ENCODE measurements around the gene NRF1. TPM values are rescaled to one million over a fixed set of nuclear protein-coding genes. Genes with fewer than 3 reads are reported as not detected.
"Not testable (repeated sequence)": the region's sequence is repeated elsewhere in the genome, so short reads cannot be mapped to it uniquely, and the experiment has no call there.

The NRF1 gene
- total RNA-seq, 2 donors from 2014 or later: 15.6 to 21.7 TPM

DNA sequence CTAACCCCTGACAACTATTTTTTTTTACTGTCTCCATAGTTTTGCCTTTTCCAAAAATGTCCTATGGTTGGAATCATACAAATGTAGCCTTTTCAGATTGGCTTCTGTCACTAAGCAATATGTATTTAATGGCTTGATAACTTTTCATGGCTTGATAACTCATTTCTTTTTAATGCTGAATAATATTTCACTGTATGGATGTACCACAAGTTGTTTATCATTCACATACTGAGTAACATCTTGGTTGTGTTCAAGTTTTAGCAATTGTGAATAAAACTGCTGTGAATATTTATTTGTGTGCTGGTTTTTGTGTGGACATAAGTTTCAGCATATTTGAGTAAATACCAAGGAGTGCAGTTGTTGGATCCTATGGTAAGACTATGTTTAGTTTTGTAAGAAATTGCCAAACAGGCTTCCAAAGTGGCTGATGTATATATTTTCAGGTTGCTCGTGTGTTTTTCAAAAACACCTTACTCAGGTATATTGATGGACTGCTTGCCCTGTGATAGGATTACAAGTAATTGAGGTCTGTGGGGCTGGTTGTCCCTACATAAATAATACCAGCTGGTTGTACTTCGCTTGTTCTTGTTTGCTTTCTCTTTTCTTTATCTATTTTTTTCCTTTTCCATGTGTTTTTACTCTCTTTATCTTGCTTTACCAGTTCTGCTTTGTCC is 23.0 kb downstream of the NRF1 start:
- no peaks in the 10 kb centered on the region for H3K9me3 Mint-ChIP-seq
- ATAC-seq (no peak), DNase-seq (ENCODE audit: low spot score in 2 of 2) (no peak)
- no peaks in the 10 kb centered on the region for H3K36me3 Mint-ChIP-seq
- H3K27ac Mint-ChIP-seq: peak overlapping the region in 1 of 2 donors; percentile 67

DNA sequence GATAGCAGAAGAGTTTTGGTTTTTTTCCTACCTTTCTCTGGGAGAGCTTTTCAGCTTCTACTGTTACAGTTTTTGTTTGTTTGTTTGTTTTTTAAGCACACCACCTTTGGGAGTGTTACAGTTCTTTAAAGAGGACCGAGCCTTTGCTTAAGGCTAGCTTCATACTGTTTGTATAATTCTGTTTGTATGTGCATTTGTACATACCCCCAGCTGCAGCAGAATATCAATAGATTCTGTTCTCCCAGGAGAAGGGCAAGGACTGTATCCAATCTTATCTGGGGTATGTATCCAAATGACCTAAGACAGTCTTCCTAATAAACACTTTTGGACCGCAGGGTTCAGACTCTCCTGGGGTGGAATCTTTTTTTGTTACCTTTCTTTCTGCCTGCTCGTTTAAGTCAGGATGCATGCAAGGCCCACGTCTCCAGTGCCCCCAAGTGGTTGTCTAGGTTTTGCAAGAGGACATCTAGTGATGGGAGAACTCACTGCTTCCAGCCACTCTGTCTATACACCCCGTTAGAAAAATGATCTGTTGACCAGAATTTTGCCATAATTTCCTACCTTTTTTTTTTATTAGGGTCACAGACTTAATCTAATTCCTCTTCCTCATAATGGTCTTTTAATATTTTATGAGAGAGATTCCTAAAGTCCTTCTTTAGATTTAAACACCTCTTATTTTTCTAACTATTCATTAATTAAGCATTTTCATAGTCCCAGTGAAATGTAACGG is 23.9 kb downstream of the NRF1 start:
- H3K36me3 Mint-ChIP-seq: no peaks in the 10 kb centered on the region
- DNase-seq (ENCODE audit: low spot score in 2 of 2): peak in 1 of 2 donors; percentile 67
- peak; percentile 92 to 96 for ATAC-seq
- peak overlapping the region; percentile 38 to 67 for H3K27ac Mint-ChIP-seq
- no peaks in the 10 kb centered on the region for H3K9me3 Mint-ChIP-seq

DNA sequence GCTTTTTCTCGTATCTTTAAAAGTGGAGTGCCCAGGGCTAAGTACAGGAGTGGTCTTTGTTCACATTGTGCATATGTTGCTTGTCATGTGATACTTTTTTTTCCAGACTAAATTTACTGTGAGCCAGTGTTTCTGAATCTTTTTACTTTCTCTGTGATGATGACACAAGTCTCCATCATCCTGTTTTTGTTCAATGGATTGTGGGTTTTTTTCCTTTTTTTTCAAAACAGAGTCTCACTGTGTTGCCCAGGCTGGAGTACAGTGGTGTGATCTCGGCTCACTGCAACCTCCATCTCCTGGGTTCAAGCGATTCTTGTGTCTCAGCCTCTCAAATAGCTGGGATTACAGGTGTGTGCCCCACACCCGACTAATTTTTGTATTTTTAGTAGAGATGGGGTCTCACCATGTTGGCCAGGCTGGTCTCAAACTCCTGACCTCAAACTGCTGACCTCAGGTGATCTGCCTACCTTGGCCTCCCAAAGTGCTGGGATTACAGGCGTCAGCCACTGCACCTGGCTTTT is 24.6 kb downstream of the NRF1 start:
- not testable (repeated sequence) for ATAC-seq; DNase-seq (ENCODE audit: low spot score in 2 of 2); H3K36me3 Mint-ChIP-seq; H3K27ac Mint-ChIP-seq; H3K9me3 Mint-ChIP-seq

DNA sequence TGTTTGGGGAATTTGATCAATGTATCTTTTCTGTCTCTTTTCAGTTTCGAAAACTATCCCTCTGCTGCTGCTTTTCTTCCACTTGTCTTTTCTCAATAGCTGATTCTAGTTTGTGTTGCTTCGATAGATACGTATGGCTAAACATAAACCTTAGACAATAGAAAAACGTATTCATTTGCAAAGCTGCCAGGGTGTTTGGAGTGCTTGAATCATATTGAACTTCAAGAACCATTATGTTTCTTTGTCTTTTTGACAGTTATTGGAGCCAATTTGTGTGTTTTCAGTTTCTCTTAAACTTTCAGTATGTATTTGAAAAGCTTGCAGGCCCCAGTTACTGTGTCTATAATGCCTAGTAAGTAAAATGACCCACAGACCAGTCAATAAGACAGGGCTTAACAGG is 25.1 kb downstream of the NRF1 start:
- no peaks in the 10 kb centered on the region for H3K9me3 Mint-ChIP-seq
- peak in 1 of 2 donors; percentile 17 for ATAC-seq
- H3K27ac Mint-ChIP-seq: no peak overlapping the region
- no peaks in the 10 kb centered on the region for H3K36me3 Mint-ChIP-seq
- DNase-seq (ENCODE audit: low spot score in 2 of 2): no peak

DNA sequence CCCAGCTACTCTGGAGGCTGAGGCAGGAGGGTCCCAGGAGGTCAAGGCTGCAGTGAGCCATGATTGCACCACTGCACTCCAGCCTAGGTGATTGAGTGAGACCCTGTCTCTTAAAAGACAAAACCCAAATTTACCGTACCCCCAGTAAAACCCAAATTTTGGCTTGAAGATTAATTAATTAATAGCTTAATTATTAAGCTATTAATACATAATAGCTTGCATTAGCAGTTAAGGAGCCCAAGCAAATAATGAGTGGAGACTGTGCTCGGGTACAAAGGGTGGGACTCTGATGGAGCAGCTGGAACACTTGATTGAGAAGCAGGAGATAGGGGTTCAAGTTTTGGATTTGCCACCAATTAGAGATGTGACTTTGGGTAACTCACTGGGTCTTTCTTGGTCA is 28.9 kb downstream of the NRF1 start:
- DNase-seq (ENCODE audit: low spot score in 2 of 2): no peak
- H3K9me3 Mint-ChIP-seq: no peaks in the 10 kb centered on the region
- H3K27ac Mint-ChIP-seq: no peak overlapping the region
- no peaks in the 10 kb centered on the region for H3K36me3 Mint-ChIP-seq
- ATAC-seq: no peak

DNA sequence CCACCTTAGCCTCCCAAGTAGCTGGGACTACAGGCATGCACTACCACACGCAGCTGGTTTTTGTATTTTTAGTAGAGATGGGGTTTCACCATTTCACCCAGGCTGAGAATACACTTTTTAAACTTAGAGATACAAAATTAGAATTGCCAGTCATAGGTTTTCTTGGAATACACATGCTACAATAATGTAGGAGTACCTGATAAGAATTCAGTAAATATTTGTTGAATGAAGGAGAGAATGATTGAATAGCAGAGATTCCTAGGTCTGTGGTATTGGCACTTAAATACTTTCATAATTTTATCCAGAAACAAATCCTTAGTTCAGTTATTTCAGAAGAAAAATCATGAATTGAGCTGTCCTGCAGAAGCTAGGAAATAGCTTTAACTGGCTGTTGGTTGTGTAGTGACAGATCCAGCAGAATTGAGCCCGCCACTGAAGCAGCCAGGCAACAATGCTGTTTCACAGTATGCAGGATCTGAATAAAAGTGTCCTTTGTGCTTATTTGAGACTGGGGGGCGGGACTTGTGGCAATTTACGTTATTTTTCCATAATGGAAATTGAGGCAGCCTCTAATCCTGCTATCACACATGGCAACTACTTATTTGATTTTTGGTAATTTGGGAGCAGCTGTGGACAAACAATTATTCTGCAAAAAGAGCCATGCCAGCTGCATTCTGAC is 31.5 kb downstream of the NRF1 start:
- DNase-seq (ENCODE audit: low spot score in 2 of 2) (no peak), ATAC-seq (no peak)
- Mint-ChIP-seq H3K9me3 (no peaks in the 10 kb centered on the region), H3K36me3 (peaks cover 0 to 6% of the 10 kb centered on the region in 2 donors), H3K27ac (no peak overlapping the region)

DNA sequence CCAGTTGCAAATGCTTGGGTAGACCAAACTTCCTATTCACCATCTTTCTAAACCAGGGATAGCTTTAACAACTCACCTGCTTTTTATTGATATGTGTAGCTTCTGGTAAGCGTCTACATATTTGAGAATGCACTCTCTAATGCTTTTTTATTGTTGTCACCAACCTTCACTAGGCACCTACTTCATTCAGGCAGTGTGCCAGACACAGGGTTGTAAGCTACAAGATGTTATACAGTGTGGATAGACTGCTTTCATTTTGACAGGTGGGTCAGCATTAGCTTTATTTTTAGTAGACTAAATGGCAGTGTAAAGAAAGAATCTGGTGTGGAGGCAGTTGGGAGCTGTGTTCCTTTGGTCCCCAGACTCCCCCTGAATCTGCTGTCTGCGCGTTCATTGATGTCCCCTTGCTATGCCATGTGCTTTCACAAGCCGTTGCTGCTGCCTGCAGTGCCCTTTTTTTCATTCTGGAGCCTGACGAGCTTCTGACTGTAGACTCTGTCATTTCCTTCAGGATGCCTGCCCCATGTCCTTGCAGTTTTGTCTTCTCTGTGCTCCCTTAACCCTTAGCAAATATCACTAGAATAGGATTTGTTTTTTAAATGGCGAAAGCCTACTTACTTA is 32.1 kb downstream of the NRF1 start:
- Mint-ChIP-seq H3K9me3 (no peaks in the 10 kb centered on the region), H3K27ac (peak overlapping the region in 1 of 2 donors; percentile 66), H3K36me3 (peaks cover 0 to 6% of the 10 kb centered on the region in 2 donors)
- no peak for ATAC-seq
- no peak for DNase-seq (ENCODE audit: low spot score in 2 of 2)

DNA sequence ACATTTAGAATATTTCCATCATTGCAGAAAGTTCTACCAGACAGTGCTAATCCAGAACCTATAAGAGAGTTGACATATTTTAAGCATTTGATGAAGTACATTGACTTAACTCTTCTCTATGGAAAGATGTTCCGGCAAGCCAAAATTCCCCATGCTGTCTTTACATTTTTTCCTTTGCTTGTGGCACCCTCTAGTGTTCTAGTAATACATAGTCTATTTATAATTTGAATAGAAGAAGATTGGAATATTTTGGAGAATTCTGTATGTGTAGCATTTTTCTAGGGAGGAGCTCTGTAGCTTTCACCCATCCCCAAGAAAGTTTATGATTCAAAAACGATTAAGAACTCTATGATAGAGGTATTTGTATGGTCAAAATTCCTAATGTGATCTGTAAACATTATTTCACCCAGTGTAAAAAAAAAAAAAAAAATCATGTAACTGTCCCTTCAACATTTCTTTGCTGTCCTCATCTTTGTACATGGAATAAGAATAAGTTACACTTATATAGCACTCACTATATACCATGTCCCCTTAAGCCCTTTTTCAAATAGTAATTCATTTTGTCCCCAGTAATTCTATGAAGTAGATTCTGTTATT is 33.2 kb downstream of the NRF1 start:
- peaks cover 0 to 6% of the 10 kb centered on the region in 2 donors for H3K36me3 Mint-ChIP-seq
- no peak for ATAC-seq
- H3K27ac Mint-ChIP-seq: no peak overlapping the region
- no peak for DNase-seq (ENCODE audit: low spot score in 2 of 2)
- H3K9me3 Mint-ChIP-seq: no peaks in the 10 kb centered on the region

DNA sequence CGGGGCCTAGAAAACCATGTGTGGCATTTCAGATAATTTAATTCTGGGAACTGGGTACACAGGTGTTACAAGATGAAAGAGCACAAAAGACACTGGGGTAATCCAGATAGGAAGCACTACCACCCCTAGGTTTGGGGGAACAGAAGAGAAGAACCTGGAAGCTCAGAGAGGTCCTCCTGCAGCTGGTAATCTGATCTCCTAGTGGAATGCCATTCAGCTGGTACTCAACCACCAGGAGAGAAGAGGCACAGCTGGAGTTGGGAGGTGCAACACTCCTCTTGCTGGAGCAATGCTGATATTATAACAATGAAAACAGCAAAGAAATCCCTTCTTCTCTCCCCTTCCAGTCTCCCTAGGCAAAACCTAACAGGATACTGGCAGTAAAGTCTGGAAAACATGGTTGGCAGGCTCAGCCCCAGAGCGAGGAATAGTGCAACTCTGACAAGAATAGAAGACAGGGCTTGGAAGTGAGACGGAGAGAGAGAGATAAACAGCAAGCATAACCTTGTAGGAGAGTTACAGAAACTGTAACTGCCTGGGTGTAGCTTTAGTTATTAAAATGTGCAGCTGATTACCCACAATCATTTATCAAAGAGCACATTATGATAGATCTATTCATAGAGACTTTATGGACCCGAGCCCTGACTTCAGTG is 35.0 kb downstream of the NRF1 start:
- ATAC-seq: no peak
- no peak for DNase-seq (ENCODE audit: low spot score in 2 of 2)
- Mint-ChIP-seq H3K27ac (peak overlapping the region; percentile 48 to 57), H3K36me3 (peaks cover 0 to 6% of the 10 kb centered on the region in 2 donors), H3K9me3 (no peaks in the 10 kb centered on the region)

DNA sequence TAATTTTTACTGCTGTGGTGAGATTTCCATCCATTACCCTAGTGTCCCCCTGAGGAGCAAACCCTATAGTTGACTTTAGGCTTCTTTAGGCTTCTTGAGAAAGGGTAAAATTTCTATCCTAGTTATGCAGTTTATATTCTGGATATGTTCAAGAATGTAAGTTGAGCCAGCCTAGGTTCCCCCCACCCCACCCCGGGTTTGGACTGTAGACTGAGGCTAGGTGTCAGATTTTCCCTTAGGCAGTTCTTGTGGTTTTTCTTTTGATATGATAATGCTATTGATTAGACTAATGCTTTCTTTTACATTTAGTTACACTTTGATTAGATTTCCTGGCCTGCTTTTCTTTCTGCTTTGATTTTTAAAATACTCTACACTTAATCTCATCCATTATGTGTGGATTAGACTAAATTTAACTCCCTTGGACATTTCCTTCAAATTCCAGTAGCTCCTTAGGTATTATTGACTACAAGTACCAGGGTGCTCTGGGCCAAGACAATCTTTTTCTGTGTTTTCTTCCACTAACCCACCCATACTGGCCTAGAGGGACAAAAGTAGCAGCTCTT is 37.7 kb downstream of the NRF1 start:
- H3K36me3 Mint-ChIP-seq: peaks cover 0 to 14% of the 10 kb centered on the region in 2 donors

DNA sequence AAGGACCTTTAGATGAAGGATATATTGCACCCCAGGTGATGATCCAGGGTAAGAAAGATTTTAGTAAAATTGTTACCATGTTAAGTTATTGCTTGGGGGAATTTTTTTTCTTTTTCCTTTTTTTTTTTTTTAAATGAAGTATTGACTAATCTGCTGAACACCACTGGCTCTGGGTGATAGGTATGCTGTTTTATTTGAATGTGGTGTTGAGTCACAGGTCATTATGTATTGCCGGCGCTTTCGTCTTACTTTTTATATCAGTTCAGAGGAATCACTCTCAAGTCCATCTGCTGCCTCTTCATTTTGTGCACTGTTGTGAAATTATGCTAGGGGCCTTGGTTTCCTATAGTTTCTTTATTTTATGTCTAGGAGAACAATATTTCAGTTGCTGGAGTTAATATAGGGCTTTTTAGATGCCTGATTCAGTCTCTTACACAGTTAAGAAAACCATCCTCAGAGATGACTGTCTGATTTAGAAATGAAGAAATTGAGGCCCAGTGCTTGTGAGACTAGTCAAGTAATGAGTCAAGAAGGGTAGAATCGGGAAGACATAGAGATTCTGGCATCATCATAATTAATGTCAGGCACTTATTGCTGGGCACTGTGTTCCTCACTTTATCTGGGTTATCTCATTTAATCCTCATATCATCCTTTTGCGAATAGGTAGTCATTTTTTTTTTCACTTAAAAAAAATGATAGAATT is 38.7 kb downstream of the NRF1 start:
- H3K9me3 Mint-ChIP-seq: no peaks in the 10 kb centered on the region

More for the DNA sequence above, 37.7 kb downstream of the NRF1 start:
- no peaks in the 10 kb centered on the region for H3K9me3 Mint-ChIP-seq
- H3K27ac Mint-ChIP-seq: peak overlapping the region; percentile 43 to 88
- DNase-seq (ENCODE audit: low spot score in 2 of 2) (no peak), ATAC-seq (peak; percentile 23 to 26)

DNA sequence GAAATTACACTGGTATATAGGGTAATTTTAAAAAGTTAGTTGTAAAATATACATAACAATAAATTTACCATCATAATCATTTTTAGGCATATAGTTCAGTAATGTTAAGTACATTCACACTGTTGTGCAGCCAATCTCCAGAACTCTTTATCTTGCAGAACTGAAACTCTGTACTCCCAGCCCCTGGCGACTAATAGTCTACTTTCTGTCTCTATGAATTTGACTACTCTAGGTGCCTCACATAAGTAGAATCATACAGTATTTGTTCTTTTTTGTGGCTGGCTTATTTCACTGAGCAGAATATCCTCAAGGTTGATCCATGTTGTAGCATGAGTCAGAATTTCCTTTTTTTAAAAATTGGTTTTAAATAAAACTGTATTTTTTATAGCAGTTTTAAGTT is 41.4 kb downstream of the NRF1 start:
- peak overlapping the region in 1 of 2 donors; percentile 65 for H3K27ac Mint-ChIP-seq
- peaks cover 0 to 20% of the 10 kb centered on the region in 2 donors for H3K36me3 Mint-ChIP-seq
- DNase-seq (ENCODE audit: low spot score in 2 of 2) (no peak), ATAC-seq (peak; percentile 64 to 77)
- H3K9me3 Mint-ChIP-seq: no peaks in the 10 kb centered on the region

More for the DNA sequence above, 38.7 kb downstream of the NRF1 start:
- Mint-ChIP-seq H3K27ac (peak overlapping the region; percentile 43 to 88), H3K36me3 (peaks cover 0 to 18% of the 10 kb centered on the region in 2 donors)
- DNase-seq (ENCODE audit: low spot score in 2 of 2): no peak
- peak; percentile 61 to 69 for ATAC-seq

DNA sequence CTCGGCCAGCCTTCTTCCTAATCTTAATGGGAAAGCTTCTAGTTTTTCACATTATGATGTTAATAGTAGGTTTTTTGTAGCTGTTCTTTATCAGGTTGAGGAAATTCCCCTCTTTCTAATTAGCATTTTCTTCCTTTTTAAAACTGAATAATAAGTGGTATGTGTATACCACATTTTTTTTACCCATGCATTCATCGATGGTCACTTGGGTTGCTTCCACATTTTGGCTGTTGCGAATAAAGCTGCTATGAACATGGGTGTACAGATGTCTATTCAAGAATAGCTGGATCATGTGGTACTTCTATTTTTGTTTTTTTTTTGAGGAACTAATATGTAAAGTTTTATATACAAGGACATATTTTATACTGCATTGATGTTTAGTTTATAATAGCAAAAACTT is 44.3 kb downstream of the NRF1 start:
- Mint-ChIP-seq H3K36me3 (peaks cover 16 to 42% of the 10 kb centered on the region in 2 donors), H3K9me3 (peaks cover 0 to 7% of the 10 kb centered on the region in 2 donors), H3K27ac (no peak overlapping the region)
- DNase-seq (ENCODE audit: low spot score in 2 of 2): no peak
- ATAC-seq: no peak

DNA sequence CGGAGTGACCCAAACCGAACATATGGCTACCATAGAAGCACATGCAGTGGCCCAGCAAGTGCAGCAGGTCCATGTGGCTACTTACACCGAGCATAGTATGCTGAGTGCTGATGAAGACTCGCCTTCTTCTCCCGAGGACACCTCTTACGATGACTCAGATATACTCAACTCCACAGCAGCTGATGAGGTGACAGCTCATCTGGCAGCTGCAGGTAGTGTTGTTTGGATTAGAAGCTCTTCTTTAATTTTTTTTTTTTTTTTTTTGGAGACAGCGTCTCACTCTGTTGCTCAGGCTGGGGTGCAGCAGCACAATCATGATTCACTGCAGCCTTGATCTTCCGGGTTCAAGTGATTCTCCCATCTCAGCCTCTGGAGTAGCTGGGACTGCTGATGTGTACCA is 45.8 kb downstream of the NRF1 start:
- H3K27ac Mint-ChIP-seq: no peak overlapping the region

DNA sequence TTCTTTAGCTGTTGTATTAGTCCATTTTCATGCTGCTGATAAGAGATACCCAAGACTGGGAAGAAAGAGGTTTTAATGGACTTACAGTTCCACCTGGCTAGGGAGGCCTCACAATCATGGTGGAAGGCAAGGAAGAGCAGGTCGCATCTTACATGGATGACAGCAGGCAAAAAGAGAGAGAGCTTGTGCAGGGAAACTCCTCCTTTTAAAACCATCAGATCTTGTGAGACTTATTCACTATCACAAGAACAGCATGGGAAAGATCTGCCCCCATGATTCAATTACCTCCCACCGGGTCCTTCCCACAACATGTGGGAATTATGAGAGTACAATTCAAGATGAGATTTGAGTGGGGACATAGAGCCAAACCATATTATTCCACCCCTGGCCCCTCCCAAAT is 48.4 kb downstream of the NRF1 start:
- not testable (repeated sequence) for DNase-seq (ENCODE audit: low spot score in 2 of 2); H3K27ac Mint-ChIP-seq; ATAC-seq
- Mint-ChIP-seq H3K9me3 (peaks cover 7 to 20% of the 10 kb centered on the region in 2 donors), H3K36me3 (peaks cover 26 to 53% of the 10 kb centered on the region in 2 donors)

More for the DNA sequence above, 45.8 kb downstream of the NRF1 start:
- ATAC-seq: peak in 1 of 2 donors; percentile 60
- DNase-seq (ENCODE audit: low spot score in 2 of 2): no peak
- peaks cover 7 to 18% of the 10 kb centered on the region in 2 donors for H3K9me3 Mint-ChIP-seq
- peaks cover 26 to 58% of the 10 kb centered on the region in 2 donors for H3K36me3 Mint-ChIP-seq

All from activated naive CD4-positive, alpha-beta T cell treated with anti-CD3 and anti-CD28 coated beads, Interleukin-2, amount 50 U/mL, for 72 hours (primary cell).